Iris pigment epithelial cell (primary cell): Measurements from ENCODE around the gene RHBDL3.

Experiments
- DNase-seq: peaks from one replicate; pipeline ENCODE4 v3.0.0-alpha.2; 2011; ENCODE audit warnings: low read depth

The RHBDL3 gene

DNA sequence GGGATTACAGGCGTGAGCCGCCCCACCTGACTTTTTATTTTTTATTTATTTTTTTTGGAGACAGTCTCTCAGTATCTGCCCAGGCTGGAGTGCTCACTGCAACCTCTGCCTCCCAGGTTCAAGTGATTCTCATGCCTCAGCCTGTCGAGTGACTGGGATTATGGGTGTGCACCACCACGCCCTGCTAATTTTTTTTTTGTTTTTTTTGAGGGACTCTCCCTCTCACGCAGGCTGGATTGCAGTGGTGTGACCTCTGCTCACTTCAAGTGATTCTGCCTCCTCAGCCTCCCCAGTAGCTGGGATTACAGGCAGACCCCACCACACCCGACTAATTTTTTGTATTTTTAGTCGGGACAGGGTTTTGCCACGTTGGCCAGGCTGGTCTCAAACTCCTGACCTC is 92.0 kb downstream of the RHBDL3 start:
- DNase-seq, result no peak

DNA sequence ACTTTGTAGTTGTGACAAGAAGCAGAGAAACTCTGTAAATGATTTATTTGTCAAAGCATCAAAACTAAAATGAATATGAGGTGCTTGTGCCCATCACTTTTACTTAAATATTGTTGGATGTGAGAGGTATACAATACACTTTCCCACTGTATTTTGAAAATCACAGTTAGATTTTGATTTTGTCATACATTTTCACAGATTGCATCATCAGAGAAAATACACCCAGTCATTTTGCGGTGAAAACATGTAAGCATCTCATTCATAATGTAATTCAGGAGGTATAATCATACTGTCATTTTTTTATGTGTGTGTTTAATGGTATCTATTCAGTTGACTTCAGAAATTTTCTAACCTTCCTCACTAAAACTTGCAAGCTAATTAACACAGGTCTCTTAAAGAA is 95.6 kb downstream of the RHBDL3 start:
- no peak for DNase-seq

DNA sequence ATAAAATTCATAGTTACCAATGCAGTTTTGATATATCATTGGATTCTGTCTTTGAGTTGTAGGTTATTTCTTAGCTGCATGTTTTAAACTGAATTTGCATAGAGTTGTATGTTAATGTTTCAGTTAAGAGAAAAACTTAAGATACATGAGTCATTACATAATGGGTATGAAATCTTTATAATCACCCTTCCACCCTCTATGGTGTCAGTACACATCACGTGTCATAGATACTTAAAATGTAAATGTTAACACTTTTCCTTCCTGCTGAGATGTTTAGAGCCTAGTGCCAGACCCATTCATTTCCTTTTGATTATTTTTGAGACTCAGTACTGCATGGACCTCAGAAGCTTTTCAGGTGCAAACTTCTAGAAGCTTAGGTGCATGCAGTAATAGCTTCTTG is 104.8 kb downstream of the RHBDL3 start:
- DNase-seq, result no peak
